DMS153 treated with DMSO at 0.1 percent for 48 hours (cell line): ENCODE data around the gene FOXE3.
A peak's percentile ranks its signal among the peaks of the same experiment; 100 is the strongest.

Source experiments
- DNase-seq: peaks from one replicate; lab custom pipeline; 2025; ENCODE audit not compliant: unreplicated experiment; lab: John Stamatoyannopoulos, UW

The FOXE3 gene

GRCh38 chr1:47415728-47416318 lies at the start of gene FOXE3:
FOXE3 (plus strand) TSS chr1:47416285; CDS start chr1:47416316, 31 bp downstream.
- no peak for DNase-seq

GRCh38 chr1:47367651-47368050 lies 48.4 kb upstream of the FOXE3 start:
- DNase-seq, result no peak

GRCh38 chr1:47371016-47371517 lies 45.0 kb upstream of the FOXE3 start:
- DNase-seq, result no peak

- no peak for DNase-seq
Measured at GRCh38 chr1:47374501-47374900, 41.6 kb upstream of the FOXE3 start.

GRCh38 chr1:47378147-47378546 lies 37.9 kb upstream of the FOXE3 start:
- DNase-seq, result no peak

GRCh38 chr1:47380699-47381098 lies 35.4 kb upstream of the FOXE3 start:
- DNase-seq, result no peak

- no peak for DNase-seq
Measured at GRCh38 chr1:47382399-47382983, 33.6 kb upstream of the FOXE3 start.

- DNase-seq, result no peak
Measured at GRCh38 chr1:47384083-47384482, 32.0 kb upstream of the FOXE3 start.

GRCh38 chr1:47385020-47385419 lies 31.1 kb upstream of the FOXE3 start:
- DNase-seq, result no peak

- DNase-seq, result no peak
Measured at GRCh38 chr1:47386268-47386667, 29.8 kb upstream of the FOXE3 start.

GRCh38 chr1:47388030-47388890 lies 27.8 kb upstream of the FOXE3 start:
- no peak for DNase-seq

GRCh38 chr1:47388891-47389238 lies 27.2 kb upstream of the FOXE3 start:
- DNase-seq, result peak; percentile 89

- DNase-seq, result no peak
Measured at GRCh38 chr1:47389731-47390130, 26.4 kb upstream of the FOXE3 start.

GRCh38 chr1:47390843-47391242 lies 25.2 kb upstream of the FOXE3 start:
- DNase-seq, result no peak

GRCh38 chr1:47393141-47393540 lies 22.9 kb upstream of the FOXE3 start:
- no peak for DNase-seq

GRCh38 chr1:47395433-47395832 lies 20.7 kb upstream of the FOXE3 start:
- no peak for DNase-seq

GRCh38 chr1:47396671-47397196 lies 19.4 kb upstream of the FOXE3 start:
- DNase-seq, result no peak

- DNase-seq, result no peak
Measured at GRCh38 chr1:47399138-47399845, 16.8 kb upstream of the FOXE3 start.

- DNase-seq, result no peak
Measured at GRCh38 chr1:47399846-47400155, 16.3 kb upstream of the FOXE3 start.

GRCh38 chr1:47401761-47402160 lies 14.3 kb upstream of the FOXE3 start:
- no peak for DNase-seq

- no peak for DNase-seq
Measured at GRCh38 chr1:47402591-47402990, 13.5 kb upstream of the FOXE3 start.
